ENCODE results near the gene HSFX3. TPM values are rescaled to one million over a fixed set of nuclear protein-coding genes. Genes with fewer than 3 reads are reported as not detected.
A peak's percentile ranks its signal among the peaks of the same experiment; 100 is the strongest.
"Not testable (repeated sequence)": the region's sequence is repeated elsewhere in the genome, so short reads cannot be mapped to it uniquely, and the experiment has no call there.

HSFX3 gene
- total and polyA plus RNA-seq, 4 donors, result 0.39 to 0.48 TPM; not detected in 2

- not testable (repeated sequence) for DNase-seq (ENCODE audit: low read depth in 4 of 6, low spot score in 6 of 6); H3K4me1 ChIP-seq (ENCODE audit: control insufficient read depth, insufficient read depth, low read length); H3K4me3 ChIP-seq (ENCODE audit: low read depth, low read length); H3K36me3 ChIP-seq (ENCODE audit: control insufficient read depth, insufficient read depth, low read length); H3K9me3 ChIP-seq (ENCODE audit: control insufficient read depth, insufficient read depth, low read length); H3K27me3 ChIP-seq (ENCODE audit: control insufficient read depth, insufficient read depth, low read length); H3K27ac ChIP-seq (ENCODE audit: low read depth, low read length)
- no CpG with 5 or more reads among the region's 1 CpG for WGBS (ENCODE audit: insufficient coverage)
Measured at GRCh38 chrX:149546962-149547361, 2.8 kb downstream of the HSFX3 start.

- no CpG with 5 or more reads among the region's 29 CpGs for WGBS (ENCODE audit: insufficient coverage)
- not testable (repeated sequence) for H3K36me3 ChIP-seq (ENCODE audit: control insufficient read depth, insufficient read depth, low read length); H3K4me3 ChIP-seq (ENCODE audit: low read depth, low read length); H3K27me3 ChIP-seq (ENCODE audit: control insufficient read depth, insufficient read depth, low read length); H3K4me1 ChIP-seq (ENCODE audit: control insufficient read depth, insufficient read depth, low read length); H3K9me3 ChIP-seq (ENCODE audit: control insufficient read depth, insufficient read depth, low read length); DNase-seq (ENCODE audit: low read depth in 4 of 6, low spot score in 6 of 6); H3K27ac ChIP-seq (ENCODE audit: low read depth, low read length)
Measured at GRCh38 chrX:149545545-149546543, 3.9 kb downstream of the HSFX3 start.

- 46% methylated on average over 13 of the region's 13 CpGs for whole genome bisulfite sequencing (ENCODE audit: insufficient coverage)
- Histone ChIP-seq H3K36me3 (ENCODE audit: control insufficient read depth, insufficient read depth, low read length) (peaks cover 6% of the 10 kb centered on the region), H3K4me3 (ENCODE audit: low read depth, low read length) (peak overlapping the region; percentile 61), H3K27me3 (ENCODE audit: control insufficient read depth, insufficient read depth, low read length) (no peaks in the 10 kb centered on the region), H3K9me3 (ENCODE audit: control insufficient read depth, insufficient read depth, low read length) (no peaks in the 10 kb centered on the region), H3K27ac (ENCODE audit: low read depth, low read length) (peak overlapping the region; percentile 85), H3K4me1 (ENCODE audit: control insufficient read depth, insufficient read depth, low read length) (peaks cover 13% of the 10 kb centered on the region)
- no peak for DNase-seq (ENCODE audit: low read depth in 4 of 6, low spot score in 6 of 6)
Measured at GRCh38 chrX:149541521-149542047, 8.1 kb downstream of the HSFX3 start.

- peak within 1 kb of the TSS; percentile 87 for H3K27ac ChIP-seq (ENCODE audit: low read depth, low read length)
- peaks cover 6% of the 10 kb centered on the region for H3K36me3 ChIP-seq (ENCODE audit: control insufficient read depth, insufficient read depth, low read length)
- H3K4me1 ChIP-seq (ENCODE audit: control insufficient read depth, insufficient read depth, low read length), result peaks cover 13% of the 10 kb centered on the region
- H3K9me3 ChIP-seq (ENCODE audit: control insufficient read depth, insufficient read depth, low read length), result no peaks in the 10 kb centered on the region
- peak within 1 kb of the TSS; percentile 61 for H3K4me3 ChIP-seq (ENCODE audit: low read depth, low read length)
- DNase-seq (ENCODE audit: low read depth in 4 of 6, low spot score in 6 of 6), result peak; percentile 68 to 98 (median 82)
- WGBS (ENCODE audit: insufficient coverage), result 37% methylated on average over 71 of the region's 71 CpGs
- H3K27me3 ChIP-seq (ENCODE audit: control insufficient read depth, insufficient read depth, low read length), result no peaks in the 10 kb centered on the region
Measured at GRCh38 chrX:149540621-149541520, 8.9 kb downstream of the HSFX3 start, which contains the start of gene EOLA1. Gene EOLA1 (plus strand): TSS chrX:149541012. CDS start chrX:149545631, 4,619 bp downstream.

GRCh38 chrX:149540131-149540620, 9.5 kb downstream of the HSFX3 start:
- Histone ChIP-seq H3K9me3 (ENCODE audit: control insufficient read depth, insufficient read depth, low read length) (no peaks in the 10 kb centered on the region), H3K4me1 (ENCODE audit: control insufficient read depth, insufficient read depth, low read length) (peaks cover 13% of the 10 kb centered on the region), H3K36me3 (ENCODE audit: control insufficient read depth, insufficient read depth, low read length) (peaks cover 5% of the 10 kb centered on the region), H3K27me3 (ENCODE audit: control insufficient read depth, insufficient read depth, low read length) (no peaks in the 10 kb centered on the region), H3K4me3 (ENCODE audit: low read depth, low read length) (peak overlapping the region; percentile 61), H3K27ac (ENCODE audit: low read depth, low read length) (peak overlapping the region; percentile 85)
- peak in 5 of 6 donors; percentile 66 to 97 (median 83) for DNase-seq (ENCODE audit: low read depth in 4 of 6, low spot score in 6 of 6)
- 18% methylated on average over 7 of the region's 24 CpGs for WGBS (ENCODE audit: insufficient coverage)

- DNase-seq (ENCODE audit: low read depth in 4 of 6, low spot score in 6 of 6), result peak; percentile 50 to 93 (median 60)
- Histone ChIP-seq H3K36me3 (ENCODE audit: control insufficient read depth, insufficient read depth, low read length) (peaks cover 10% of the 10 kb centered on the region), H3K27me3 (ENCODE audit: control insufficient read depth, insufficient read depth, low read length) (no peaks in the 10 kb centered on the region), H3K27ac (ENCODE audit: low read depth, low read length) (peak overlapping the region; percentile 87), H3K9me3 (ENCODE audit: control insufficient read depth, insufficient read depth, low read length) (no peaks in the 10 kb centered on the region), H3K4me3 (ENCODE audit: low read depth, low read length) (peak overlapping the region; percentile 51), H3K4me1 (ENCODE audit: control insufficient read depth, insufficient read depth, low read length) (peaks cover 13% of the 10 kb centered on the region)
- 30% methylated on average over 23 of the region's 34 CpGs for WGBS (ENCODE audit: insufficient coverage)
Measured at GRCh38 chrX:149539283-149540130, 10.2 kb downstream of the HSFX3 start.

GRCh38 chrX:149537474-149537873, 12.2 kb downstream of the HSFX3 start:
- H3K27ac ChIP-seq (ENCODE audit: low read depth, low read length); DNase-seq (ENCODE audit: low read depth in 4 of 6, low spot score in 6 of 6): not testable (repeated sequence)

GRCh38 chrX:149534926-149535602, 14.7 kb downstream of the HSFX3 start:
- H3K27ac ChIP-seq (ENCODE audit: low read depth, low read length); H3K9me3 ChIP-seq (ENCODE audit: control insufficient read depth, insufficient read depth, low read length); DNase-seq (ENCODE audit: low read depth in 4 of 6, low spot score in 6 of 6); H3K4me3 ChIP-seq (ENCODE audit: low read depth, low read length); H3K4me1 ChIP-seq (ENCODE audit: control insufficient read depth, insufficient read depth, low read length); H3K27me3 ChIP-seq (ENCODE audit: control insufficient read depth, insufficient read depth, low read length): not testable (repeated sequence)
- WGBS (ENCODE audit: insufficient coverage), result 61% methylated on average over 3 of the region's 3 CpGs
- H3K36me3 ChIP-seq (ENCODE audit: control insufficient read depth, insufficient read depth, low read length), result peaks cover 14% of the 10 kb centered on the region

More at GRCh38 chrX:149537474-149537873, 12.2 kb downstream of the HSFX3 start:
- Histone ChIP-seq H3K36me3 (ENCODE audit: control insufficient read depth, insufficient read depth, low read length) (peaks cover 14% of the 10 kb centered on the region), H3K4me1 (ENCODE audit: control insufficient read depth, insufficient read depth, low read length) (peaks cover 13% of the 10 kb centered on the region)
- no CpG with 5 or more reads among the region's 11 CpGs for WGBS (ENCODE audit: insufficient coverage)
- H3K4me3 ChIP-seq (ENCODE audit: low read depth, low read length); H3K9me3 ChIP-seq (ENCODE audit: control insufficient read depth, insufficient read depth, low read length); H3K27me3 ChIP-seq (ENCODE audit: control insufficient read depth, insufficient read depth, low read length): not testable (repeated sequence)

Data from spinal cord (tissue), 10 donors.